HUDEP-2 (cell line): ENCODE data around the gene MCM9.

Experiments used
- DNase-seq, 76 experiments: peaks; one replicate each; lab custom pipeline; 2025; ENCODE audit not compliant: unreplicated experiment in 76 of 76; lab: John Stamatoyannopoulos, UW

The MCM9 gene

GRCh38 chr6:118894425-118895260 lies 40.3 kb downstream of the MCM9 start:
- DNase-seq, result peak in 40 of 76 experiments; percentile 14 to 79 (median 45)

- peak in 75 of 76 experiments; percentile 70 to 100 (median 99) for DNase-seq
Measured at GRCh38 chr6:118893807-118894424, 41.0 kb downstream of the MCM9 start, which contains the start of gene ASF1A. Gene ASF1A, plus strand, starts transcription at chr6:118894152. Its CDS starts 262 bp downstream, at chr6:118894414.

- peak in 60 of 76 experiments; percentile 21 to 89 (median 63) for DNase-seq
Measured at GRCh38 chr6:118893064-118893806, 41.7 kb downstream of the MCM9 start.

- DNase-seq, result peak in 30 of 76 experiments; percentile 13 to 78 (median 36)
Measured at GRCh38 chr6:118892355-118892991, 42.5 kb downstream of the MCM9 start.

- DNase-seq, result peak in 4 of 76 experiments; percentile 7 to 46 (median 25)
Measured at GRCh38 chr6:118890997-118891790, 43.8 kb downstream of the MCM9 start.

GRCh38 chr6:118889163-118889562 lies 45.8 kb downstream of the MCM9 start:
- DNase-seq, result no peak

GRCh38 chr6:118886641-118887040 lies 48.3 kb downstream of the MCM9 start:
- no peak for DNase-seq

- no peak for DNase-seq
Measured at GRCh38 chr6:118882314-118882905, 52.5 kb downstream of the MCM9 start.

GRCh38 chr6:118881440-118882313 lies 53.3 kb downstream of the MCM9 start:
- no peak for DNase-seq

- DNase-seq, result no peak
Measured at GRCh38 chr6:118877806-118878205, 57.2 kb downstream of the MCM9 start.

GRCh38 chr6:118876814-118877213 lies 58.1 kb downstream of the MCM9 start:
- no peak for DNase-seq

GRCh38 chr6:118876198-118876597 lies 58.8 kb downstream of the MCM9 start:
- DNase-seq, result no peak

GRCh38 chr6:118875672-118876071 lies 59.3 kb downstream of the MCM9 start:
- DNase-seq, result no peak

- no peak for DNase-seq
Measured at GRCh38 chr6:118873239-118873638, 61.7 kb downstream of the MCM9 start.

GRCh38 chr6:118872726-118873125 lies 62.2 kb downstream of the MCM9 start:
- no peak for DNase-seq

GRCh38 chr6:118872318-118872717 lies 62.6 kb downstream of the MCM9 start:
- DNase-seq, result no peak

- DNase-seq, result no peak
Measured at GRCh38 chr6:118871331-118871730, 63.6 kb downstream of the MCM9 start.

GRCh38 chr6:118869894-118870589 lies 64.9 kb downstream of the MCM9 start:
- peak in 2 of 76 experiments; percentile 7 to 25 for DNase-seq
